ENCODE results near the gene FADD. TPM values are rescaled to one million over a fixed set of nuclear protein-coding genes. Genes with fewer than 3 reads are reported as not detected.
A peak's percentile ranks its signal among the peaks of the same experiment; 100 is the strongest.

FADD gene
- total RNA-seq, 2 donors from 2014 or later, result 7.1 to 11.1 TPM

- Histone ChIP-seq H3K4me1 (peaks cover 0 to 30% of the 10 kb centered on the region in 2 donors), H3K4me3 (peak overlapping the region; percentile 86 to 99), H3K9me3 (no peaks in the 10 kb centered on the region), H3K27me3 (no peaks in the 10 kb centered on the region), H3K27ac (peak overlapping the region; percentile 92), H3K36me3 (peaks cover 16% of the 10 kb centered on the region)
- no peak for DNase-seq (ENCODE audit: low spot score)
- TF ChIP-seq CTCF (IDR thresholded peaks at IDR 0.05), result no peak
Observed at GRCh38 chr11:70204466-70204799, 1.3 kb downstream of the FADD start.

- Histone ChIP-seq H3K4me3 (no peak overlapping the region), H3K27ac (peak overlapping the region in 1 of 2 donors; percentile 29), H3K36me3 (peaks cover 16% of the 10 kb centered on the region), H3K9me3 (no peaks in the 10 kb centered on the region), H3K27me3 (no peaks in the 10 kb centered on the region), H3K4me1 (peaks cover 0 to 30% of the 10 kb centered on the region in 2 donors)
- no peak for TF ChIP-seq CTCF (IDR thresholded peaks at IDR 0.05)
- DNase-seq (ENCODE audit: low spot score), result no peak
Observed at GRCh38 chr11:70205049-70205725, 2.1 kb downstream of the FADD start.

DNA sequence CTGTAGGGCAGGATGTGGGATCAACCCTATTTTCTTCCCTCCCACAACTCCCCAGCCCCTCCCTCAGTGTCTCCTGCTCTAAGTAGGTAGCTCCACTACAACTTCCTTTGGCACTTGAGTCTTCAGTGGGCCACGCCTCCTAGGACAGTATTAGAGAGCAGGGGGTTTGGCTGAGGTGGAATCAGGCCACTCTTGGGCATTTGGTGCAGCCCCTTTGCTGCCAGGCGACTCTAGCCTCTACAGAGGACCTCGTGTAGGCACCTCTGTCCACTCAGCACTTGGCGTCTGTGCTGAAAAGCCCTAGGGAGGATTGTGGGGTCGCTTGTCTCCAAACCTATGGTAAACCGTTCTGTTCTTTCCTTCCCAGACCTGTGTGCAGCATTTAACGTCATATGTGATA, 2.7 kb downstream of the FADD start:
- Histone ChIP-seq H3K27me3 (no peaks in the 10 kb centered on the region), H3K4me3 (no peak overlapping the region), H3K36me3 (peaks cover 16% of the 10 kb centered on the region), H3K4me1 (peaks cover 0 to 30% of the 10 kb centered on the region in 2 donors), H3K9me3 (no peaks in the 10 kb centered on the region), H3K27ac (no peak overlapping the region)
- no peak for TF ChIP-seq CTCF (IDR thresholded peaks at IDR 0.05)
- no peak for DNase-seq (ENCODE audit: low spot score)

DNA sequence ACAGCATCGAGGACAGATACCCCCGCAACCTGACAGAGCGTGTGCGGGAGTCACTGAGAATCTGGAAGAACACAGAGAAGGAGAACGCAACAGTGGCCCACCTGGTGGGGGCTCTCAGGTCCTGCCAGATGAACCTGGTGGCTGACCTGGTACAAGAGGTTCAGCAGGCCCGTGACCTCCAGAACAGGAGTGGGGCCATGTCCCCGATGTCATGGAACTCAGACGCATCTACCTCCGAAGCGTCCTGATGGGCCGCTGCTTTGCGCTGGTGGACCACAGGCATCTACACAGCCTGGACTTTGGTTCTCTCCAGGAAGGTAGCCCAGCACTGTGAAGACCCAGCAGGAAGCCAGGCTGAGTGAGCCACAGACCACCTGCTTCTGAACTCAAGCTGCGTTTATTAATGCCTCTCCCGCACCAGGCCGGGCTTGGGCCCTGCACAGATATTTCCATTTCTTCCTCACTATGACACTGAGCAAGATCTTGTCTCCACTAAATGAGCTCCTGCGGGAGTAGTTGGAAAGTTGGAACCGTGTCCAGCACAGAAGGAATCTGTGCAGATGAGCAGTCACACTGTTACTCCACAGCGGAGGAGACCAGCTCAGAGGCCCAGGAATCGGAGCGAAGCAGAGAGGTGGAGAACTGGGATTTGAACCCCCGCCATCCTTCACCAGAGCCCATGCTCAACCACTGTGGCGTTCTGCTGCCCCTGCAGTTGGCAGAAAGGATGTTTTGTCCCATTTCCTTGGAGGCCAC, 3.3 kb downstream of the FADD start:
- peaks cover 0 to 30% of the 10 kb centered on the region in 2 donors for H3K4me1 ChIP-seq
- no peaks in the 10 kb centered on the region for H3K27me3 ChIP-seq
- H3K9me3 ChIP-seq, result no peaks in the 10 kb centered on the region
- TF ChIP-seq CTCF (IDR thresholded peaks at IDR 0.05), result no peak
- no peak overlapping the region for H3K27ac ChIP-seq
- H3K36me3 ChIP-seq, result peaks cover 16% of the 10 kb centered on the region
- DNase-seq (ENCODE audit: low spot score), result no peak
- H3K4me3 ChIP-seq, result no peak overlapping the region

DNA sequence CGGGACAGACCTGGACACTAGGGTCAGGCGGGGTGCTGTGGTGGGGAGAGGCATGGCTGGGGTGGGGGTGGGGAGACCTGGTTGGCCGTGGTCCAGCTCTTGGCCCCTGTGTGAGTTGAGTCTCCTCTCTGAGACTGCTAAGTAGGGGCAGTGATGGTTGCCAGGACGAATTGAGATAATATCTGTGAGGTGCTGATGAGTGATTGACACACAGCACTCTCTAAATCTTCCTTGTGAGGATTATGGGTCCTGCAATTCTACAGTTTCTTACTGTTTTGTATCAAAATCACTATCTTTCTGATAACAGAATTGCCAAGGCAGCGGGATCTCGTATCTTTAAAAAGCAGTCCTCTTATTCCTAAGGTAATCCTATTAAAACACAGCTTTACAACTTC, 3.9 kb downstream of the FADD start:
- DNase-seq (ENCODE audit: low spot score), result no peak
- no peak for TF ChIP-seq CTCF (IDR thresholded peaks at IDR 0.05)
- H3K27ac ChIP-seq, result no peak overlapping the region
- peaks cover 16% of the 10 kb centered on the region for H3K36me3 ChIP-seq
- no peaks in the 10 kb centered on the region for H3K27me3 ChIP-seq
- H3K4me1 ChIP-seq, result peaks cover 0 to 30% of the 10 kb centered on the region in 2 donors
- no peaks in the 10 kb centered on the region for H3K9me3 ChIP-seq
- no peak overlapping the region for H3K4me3 ChIP-seq
